ENCODE measurements around the gene KANSL1L. TPM values are rescaled to one million over a fixed set of nuclear protein-coding genes. Genes with fewer than 3 reads are reported as not detected.

Gene KANSL1L
- total RNA-seq, 1 experiment from 2014 or later = 3.0 TPM

Other genes with a start within 250 kb of the KANSL1L start
- gene RPE, start 168.8 kb downstream of the KANSL1L start, total RNA-seq (2014; rRNA removed; shearing (Covaris generic)) = 23.9 and 37.1 TPM in 2 replicates
- gene ACADL, start 54.0 kb upstream of the KANSL1L start, total RNA-seq (2014; rRNA removed; shearing (Covaris generic)) = not detected in 2 replicates
- gene MYL1, start 143.8 kb upstream of the KANSL1L start, total RNA-seq (2014; rRNA removed; shearing (Covaris generic)) = not detected in 2 replicates